Measurements from ENCODE around the gene HLA-A. TPM values are rescaled to one million over a fixed set of nuclear protein-coding genes. Genes with fewer than 3 reads are reported as not detected.

Gene HLA-A
- total and polyA plus RNA-seq, 9 of the 15 experiments (the other 6 are each of a cell fraction or from before 2014, with no cell fraction given), result 0.46 to 3.3 TPM; not detected in 7

DNA sequence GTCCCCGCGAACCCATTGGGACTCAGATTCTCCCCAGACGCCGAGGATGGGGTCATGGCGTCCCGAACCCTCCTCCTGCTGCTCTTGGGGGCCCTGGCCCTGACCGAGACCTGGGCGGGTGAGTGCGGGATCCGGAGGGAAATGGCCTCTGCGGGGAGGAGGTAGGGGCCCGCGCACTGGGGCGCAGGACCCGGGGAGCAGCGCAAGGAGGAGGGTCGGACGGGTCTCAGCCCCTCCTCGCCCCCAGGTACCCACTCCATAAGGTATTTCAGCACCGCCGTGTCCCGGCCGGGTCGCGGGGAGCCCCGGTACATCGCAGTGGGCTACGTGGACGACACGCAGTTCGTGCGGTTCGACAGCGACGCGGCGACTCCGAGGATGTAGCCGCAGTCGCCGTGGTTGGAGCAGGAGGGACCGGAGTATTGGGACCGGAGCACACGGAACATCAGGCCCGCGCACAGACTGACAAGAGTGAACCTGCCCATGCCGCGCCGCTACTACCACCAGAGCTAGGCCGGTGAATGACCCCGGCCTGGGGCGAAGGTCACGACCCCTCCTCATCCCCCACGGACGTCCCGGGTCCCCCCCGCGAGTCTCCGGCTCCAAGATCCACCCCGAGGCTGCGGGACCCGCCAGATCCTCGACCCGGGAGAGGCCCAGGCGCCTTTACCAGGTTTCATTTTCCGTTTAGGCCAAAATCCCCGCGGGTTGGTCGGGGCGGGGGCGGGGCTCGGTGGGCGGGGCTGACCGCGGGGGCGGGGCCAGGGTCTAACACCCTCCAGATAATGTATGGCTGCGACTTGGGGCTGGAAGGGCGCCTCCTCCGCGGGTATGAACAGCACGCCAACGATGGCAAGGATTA, 15.7 kb upstream of the HLA-A start:
- Histone ChIP-seq H3K9me3 (replicated peaks; ENCODE audit: control insufficient read depth, insufficient read depth, low read depth, low read length) (no peaks in the 10 kb centered on the region), H4K20me1 (replicated peaks; ENCODE audit: control insufficient read depth, insufficient read depth, low read length) (no peaks in the 10 kb centered on the region), H3K27ac (ENCODE audit: extremely low read depth, low read depth, low read length) (no peak overlapping the region), H3K4me2 (ENCODE audit: insufficient read depth, low read length) (no peak overlapping the region), H3K9me1 (ENCODE audit: control insufficient read depth, insufficient read depth, low read length) (no peaks in the 10 kb centered on the region), H3K79me2 (ENCODE audit: control insufficient read depth, insufficient read depth, low read length) (no peaks in the 10 kb centered on the region), H3K27me3 (ENCODE audit: control insufficient read depth in 2 of 2, insufficient read depth in 2 of 2, low read length in 2 of 2) (peaks cover 0 to 12% of the 10 kb centered on the region in 2 experiments; a peak in 3 of 5 replicates), H3K4me1 (replicated peaks in 1 of 2; ENCODE audit: control insufficient read depth in 2 of 2, insufficient read depth in 2 of 2, low read length in 2 of 2) (peaks cover 0 to 10% of the 10 kb centered on the region in 2 experiments; a peak in 2 of 5 replicates), H3K9ac (ENCODE audit: insufficient read depth in 1 of 2, low read depth in 2 of 2, low read length in 2 of 2) (no peak overlapping the region), H3K36me3 (ENCODE audit: control insufficient read depth, insufficient read depth, low read length) (no peaks in the 10 kb centered on the region), H3K4me3 (no peak overlapping the region), H2AFZ (ENCODE audit: low read depth, low read length) (no peak overlapping the region)
- WGBS (ENCODE audit: insufficient coverage, low coverage, missing lambda C conversion rate), result 66% methylated on average over 59 of the region's 82 CpGs
- ChIA-PET CTCF (ENCODE audit: low intra/inter-chr PET ratio) (no interaction called here), POLR2A (interaction anchor here (0.6 kb wide), 1 partner anchor 22 kb away, joined by 3 read pairs; no protein-coding TSS in a partner anchor)
- intact Hi-C loops (cut with micrococcal nuclease) (no loop called here), in situ Hi-C loops (cut with MboI) (loop anchor here (5.0 kb wide), 1 partner anchor 39 kb away; no protein-coding TSS in a partner anchor)
- peak; percentile 71 for ATAC-seq
- DNase-seq (ENCODE audit: extremely low read depth in 1 of 4, low spot score in 3 of 4), result peak in 1 of 4 experiments; percentile 20
- no peak for FAIRE-seq
- no TSS peak for BruUV-seq (replicated peaks)
- no peak for TF ChIP-seq ZNF584 (CRISPR knock-in tag; IDR thresholded peaks at IDR 0.05; ENCODE audit: low read depth)
- no peak for TF ChIP-seq ZKSCAN8 (CRISPR knock-in tag; IDR thresholded peaks at IDR 0.05)
- no peak for TF ChIP-seq ESRRA (IDR thresholded peaks at IDR 0.05; ENCODE audit: borderline replicate concordance, low read depth)
- no peak for TF ChIP-seq ZNF583 (CRISPR knock-in tag; IDR thresholded peaks at IDR 0.05)
- TF ChIP-seq, protein P1, sequence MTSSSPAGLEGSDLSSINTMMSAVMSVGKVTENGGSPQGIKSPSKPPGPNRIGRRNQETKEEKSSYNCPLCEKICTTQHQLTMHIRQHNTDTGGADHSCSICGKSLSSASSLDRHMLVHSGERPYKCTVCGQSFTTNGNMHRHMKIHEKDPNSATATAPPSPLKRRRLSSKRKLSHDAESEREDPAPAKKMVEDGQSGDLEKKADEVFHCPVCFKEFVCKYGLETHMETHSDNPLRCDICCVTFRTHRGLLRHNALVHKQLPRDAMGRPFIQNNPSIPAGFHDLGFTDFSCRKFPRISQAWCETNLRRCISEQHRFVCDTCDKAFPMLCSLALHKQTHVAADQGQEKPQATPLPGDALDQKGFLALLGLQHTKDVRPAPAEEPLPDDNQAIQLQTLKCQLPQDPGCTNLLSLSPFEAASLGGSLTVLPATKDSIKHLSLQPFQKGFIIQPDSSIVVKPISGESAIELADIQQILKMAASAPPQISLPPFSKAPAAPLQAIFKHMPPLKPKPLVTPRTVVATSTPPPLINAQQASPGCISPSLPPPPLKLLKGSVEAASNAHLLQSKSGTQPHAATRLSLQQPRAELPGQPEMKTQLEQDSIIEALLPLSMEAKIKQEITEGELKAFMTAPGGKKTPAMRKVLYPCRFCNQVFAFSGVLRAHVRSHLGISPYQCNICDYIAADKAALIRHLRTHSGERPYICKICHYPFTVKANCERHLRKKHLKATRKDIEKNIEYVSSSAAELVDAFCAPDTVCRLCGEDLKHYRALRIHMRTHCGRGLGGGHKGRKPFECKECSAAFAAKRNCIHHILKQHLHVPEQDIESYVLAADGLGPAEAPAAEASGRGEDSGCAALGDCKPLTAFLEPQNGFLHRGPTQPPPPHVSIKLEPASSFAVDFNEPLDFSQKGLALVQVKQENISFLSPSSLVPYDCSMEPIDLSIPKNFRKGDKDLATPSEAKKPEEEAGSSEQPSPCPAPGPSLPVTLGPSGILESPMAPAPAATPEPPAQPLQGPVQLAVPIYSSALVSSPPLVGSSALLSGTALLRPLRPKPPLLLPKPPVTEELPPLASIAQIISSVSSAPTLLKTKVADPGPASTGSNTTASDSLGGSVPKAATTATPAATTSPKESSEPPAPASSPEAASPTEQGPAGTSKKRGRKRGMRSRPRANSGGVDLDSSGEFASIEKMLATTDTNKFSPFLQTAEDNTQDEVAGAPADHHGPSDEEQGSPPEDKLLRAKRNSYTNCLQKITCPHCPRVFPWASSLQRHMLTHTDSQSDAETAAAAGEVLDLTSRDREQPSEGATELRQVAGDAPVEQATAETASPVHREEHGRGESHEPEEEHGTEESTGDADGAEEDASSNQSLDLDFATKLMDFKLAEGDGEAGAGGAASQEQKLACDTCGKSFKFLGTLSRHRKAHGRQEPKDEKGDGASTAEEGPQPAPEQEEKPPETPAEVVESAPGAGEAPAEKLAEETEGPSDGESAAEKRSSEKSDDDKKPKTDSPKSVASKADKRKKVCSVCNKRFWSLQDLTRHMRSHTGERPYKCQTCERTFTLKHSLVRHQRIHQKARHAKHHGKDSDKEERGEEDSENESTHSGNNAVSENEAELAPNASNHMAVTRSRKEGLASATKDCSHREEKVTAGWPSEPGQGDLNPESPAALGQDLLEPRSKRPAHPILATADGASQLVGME (CRISPR knock-in tag; IDR thresholded peaks at IDR 0.05), result no peak
- TF ChIP-seq EWSR1 (IDR thresholded peaks at IDR 0.05; ENCODE audit: borderline replicate concordance, low read depth, partially characterized antibody), result no peak
- TF ChIP-seq THRAP3 (IDR thresholded peaks at IDR 0.05; ENCODE audit: borderline replicate concordance), result no peak
